ENCODE measurements around the gene DHRS1. TPM values are rescaled to one million over a fixed set of nuclear protein-coding genes. Genes with fewer than 3 reads are reported as not detected.

The DHRS1 gene
- total RNA-seq, result 31.0 TPM

DNA sequence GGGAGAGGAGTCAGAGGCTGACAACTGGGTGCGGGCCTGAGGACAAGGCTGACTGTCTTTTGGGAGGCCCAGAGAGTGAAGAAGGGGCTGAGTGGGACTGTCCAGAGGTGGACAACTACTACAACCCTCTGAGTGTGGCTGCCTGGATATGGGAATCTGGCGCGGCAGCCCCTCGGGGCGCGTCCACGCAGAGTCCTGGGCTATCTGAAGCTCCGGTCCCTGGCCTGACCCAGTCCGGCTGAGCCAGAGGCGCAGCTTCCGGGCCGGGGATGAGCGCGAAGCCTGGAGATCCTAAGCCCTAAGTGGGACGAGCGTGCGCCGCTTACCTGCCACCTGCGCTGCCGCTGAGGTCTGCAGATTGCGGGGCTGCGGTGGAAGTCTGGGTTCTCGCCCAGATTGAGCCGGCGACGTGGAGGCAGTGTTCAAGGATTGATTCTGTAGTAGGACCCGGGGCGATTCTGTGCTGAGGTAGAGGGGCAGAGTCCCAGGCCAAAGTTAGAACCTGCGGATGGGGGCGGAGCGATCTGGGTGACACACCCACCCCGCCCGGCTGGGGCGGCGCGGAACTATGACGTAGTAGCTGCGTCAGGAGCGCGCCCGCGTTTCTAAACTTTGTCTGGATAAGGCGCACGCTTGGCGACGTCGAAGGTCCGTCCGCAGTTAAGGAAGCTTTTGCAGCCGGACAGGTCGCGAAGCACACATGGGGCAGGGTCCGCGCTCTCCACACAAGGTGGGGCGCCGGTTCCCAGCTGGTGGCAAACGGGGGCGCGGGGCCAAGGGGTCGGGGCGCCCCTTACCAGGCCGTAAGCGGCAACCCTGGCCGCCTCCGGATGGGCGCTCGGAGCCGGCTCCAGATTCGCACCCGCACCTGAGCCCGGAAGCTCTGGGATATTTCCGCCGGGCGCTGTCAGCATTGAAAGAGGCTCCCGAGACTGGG lies at the start of gene DHRS1, which contains the start of gene NOP9:
Gene DHRS1 (minus strand): TSS at position 526 of the 937 bp plus-strand sequence. CDS start 674 bp downstream, outside the sequence.
Gene NOP9 (plus strand): TSS at position 596 of the 937 bp plus-strand sequence. CDS start 105 bp downstream, at position 701.
- DNase-seq (ENCODE audit: low read depth in 2 of 3, low spot score in 2 of 3), result peak; percentile 89 to 91 (median 90)

GRCh38 chr14:24348186-24348585 lies 48.6 kb upstream of the DHRS1 start:
- DNase-seq (ENCODE audit: low read depth in 2 of 3, low spot score in 2 of 3), result no peak

- no peak for DNase-seq (ENCODE audit: low read depth in 2 of 3, low spot score in 2 of 3)
Measured at GRCh38 chr14:24347134-24347533, 47.6 kb upstream of the DHRS1 start.

DNA sequence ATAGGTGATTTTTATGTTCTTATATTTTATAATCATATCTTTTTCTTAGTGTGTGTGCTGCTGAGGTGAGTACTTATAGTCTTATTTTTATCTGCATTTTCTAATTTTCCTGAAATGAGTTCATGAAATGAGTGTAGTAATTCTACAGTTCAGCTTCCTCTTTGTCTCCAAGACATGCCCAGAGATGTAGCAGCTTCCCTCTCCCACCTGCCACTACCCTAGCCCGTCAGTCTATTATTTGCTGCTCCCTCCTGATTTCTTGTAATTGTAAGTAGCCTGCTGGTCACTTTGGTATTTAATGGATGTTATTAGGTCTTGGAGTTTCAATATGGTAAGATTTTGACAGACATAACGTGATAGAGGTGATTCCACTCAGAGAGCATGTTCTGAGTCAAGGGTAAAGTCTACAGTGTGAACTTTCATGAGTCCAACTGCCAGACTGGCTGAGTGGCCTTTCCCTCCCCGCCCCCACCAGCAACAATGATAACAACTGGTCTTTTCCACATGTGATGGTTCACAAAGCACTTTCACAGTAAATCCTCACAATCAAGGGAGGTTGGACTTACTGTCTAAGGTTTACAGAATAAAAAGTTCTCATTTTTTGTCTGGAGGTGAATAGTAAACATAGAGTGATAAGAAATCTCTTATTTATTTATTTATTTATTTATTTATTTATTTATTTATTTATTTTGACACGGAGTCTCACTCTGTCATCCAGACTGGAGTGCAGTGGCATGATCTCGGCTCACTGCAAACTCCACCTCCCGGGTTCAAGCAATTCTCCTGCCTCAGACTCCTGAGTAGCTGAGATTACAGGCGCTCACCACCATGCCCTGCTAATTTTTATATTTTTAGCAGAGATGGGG lies 44.4 kb upstream of the DHRS1 start:
- no peak for DNase-seq (ENCODE audit: low read depth in 2 of 3, low spot score in 2 of 3)

- no peak for DNase-seq (ENCODE audit: low read depth in 2 of 3, low spot score in 2 of 3)
Measured at GRCh38 chr14:24342889-24343288, 43.3 kb upstream of the DHRS1 start.

GRCh38 chr14:24340606-24341005 lies 41.0 kb upstream of the DHRS1 start:
- no peak for DNase-seq (ENCODE audit: low read depth in 2 of 3, low spot score in 2 of 3)

GRCh38 chr14:24339284-24340151 lies 39.9 kb upstream of the DHRS1 start, which contains the start of gene RIPK3:
TSS of gene RIPK3 (minus strand) at chr14:24339991. CDS start at chr14:24339826, 165 bp downstream.
- peak; percentile 30 to 65 (median 48) for DNase-seq (ENCODE audit: low read depth in 2 of 3, low spot score in 2 of 3)

GRCh38 chr14:24338843-24339242 lies 39.3 kb upstream of the DHRS1 start:
- no peak for DNase-seq (ENCODE audit: low read depth in 2 of 3, low spot score in 2 of 3)

DNA sequence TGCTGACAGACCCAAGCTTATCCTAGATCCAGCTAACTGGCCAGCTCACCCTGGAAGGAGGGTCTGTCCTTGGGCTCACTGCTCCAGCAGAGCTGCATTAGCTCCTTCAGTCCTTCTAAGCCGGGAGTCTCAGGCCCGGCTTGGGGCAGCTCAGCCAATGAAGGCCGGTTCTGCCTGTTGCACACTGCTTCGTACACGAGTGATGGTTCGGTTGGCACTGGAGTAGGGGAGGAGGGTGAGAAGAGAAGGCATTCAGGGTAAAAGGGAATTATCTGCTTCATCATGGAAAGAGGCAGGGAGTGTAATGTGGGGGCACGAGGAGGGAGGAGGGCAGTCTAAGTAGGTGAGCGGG lies 38.2 kb upstream of the DHRS1 start:
- no peak for DNase-seq (ENCODE audit: low read depth in 2 of 3, low spot score in 2 of 3)

DNA sequence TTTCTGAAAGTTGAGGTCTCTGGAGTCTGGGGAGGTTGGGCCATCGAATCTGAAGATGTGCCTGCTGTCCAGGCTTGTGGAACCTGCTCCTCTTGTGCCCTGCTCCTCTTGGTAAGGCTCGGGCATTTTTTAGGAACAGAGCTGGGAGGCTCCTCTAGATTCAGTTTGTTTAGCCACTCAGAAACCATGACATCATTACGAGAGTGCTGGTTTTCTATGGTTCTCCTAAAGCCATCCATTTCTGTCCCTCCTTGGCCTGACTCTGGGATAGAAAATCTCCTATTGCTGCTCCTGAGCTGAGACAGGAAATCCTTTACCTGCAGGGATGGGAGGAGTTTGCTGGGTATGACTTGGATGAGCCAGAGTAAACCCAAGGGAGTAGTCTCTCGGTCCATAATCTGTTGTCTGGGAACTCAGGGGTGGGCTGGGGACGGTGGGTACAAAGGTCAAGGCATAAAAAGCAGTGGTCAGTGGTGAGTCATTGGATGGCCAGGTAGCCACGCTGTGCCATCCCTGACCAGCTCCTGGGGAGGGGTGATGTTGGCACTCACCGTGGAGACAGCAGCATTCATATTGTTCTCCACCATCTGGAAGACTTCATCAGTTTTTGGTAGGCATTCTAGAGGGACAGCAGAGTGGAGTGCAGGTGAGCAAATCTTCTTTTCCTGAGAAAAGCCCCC lies 37.7 kb upstream of the DHRS1 start:
- DNase-seq (ENCODE audit: low read depth in 2 of 3, low spot score in 2 of 3), result no peak

DNA sequence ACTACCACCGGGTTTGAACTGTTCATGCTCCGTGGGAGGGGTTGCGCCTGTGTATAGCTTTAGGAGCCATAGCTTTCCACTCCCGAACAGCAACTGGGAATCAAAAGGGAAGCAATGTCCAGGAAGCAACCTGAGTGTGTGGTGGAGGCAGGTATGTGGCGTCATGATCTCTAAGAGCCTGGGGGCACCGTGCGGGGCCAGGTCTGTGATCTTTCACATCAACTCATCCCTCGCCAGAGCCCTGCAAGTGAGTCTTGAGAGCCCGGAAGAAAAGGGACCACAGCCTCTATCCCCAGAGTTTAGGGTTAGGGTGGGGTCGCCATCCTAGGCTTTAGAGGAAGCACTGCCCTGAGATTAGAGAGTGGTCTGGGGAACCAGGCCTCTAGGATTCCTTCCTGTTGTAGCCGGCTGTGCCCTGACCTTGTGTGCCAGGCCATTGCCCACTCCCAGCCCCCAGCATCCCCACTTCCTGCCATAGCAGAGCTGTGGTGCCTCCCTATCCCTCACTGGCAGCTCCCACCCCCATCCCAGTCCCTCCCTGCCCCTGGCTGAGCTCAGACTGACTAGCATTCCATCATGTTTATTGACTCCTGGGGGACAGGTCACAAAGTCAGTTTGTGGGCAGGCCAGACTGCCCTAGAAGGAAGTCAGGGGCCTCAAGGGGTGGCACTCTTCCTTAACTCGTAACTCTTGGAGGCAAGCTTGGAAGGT lies 36.0 kb upstream of the DHRS1 start:
- DNase-seq (ENCODE audit: low read depth in 2 of 3, low spot score in 2 of 3), result peak in 1 of 3 donors; percentile 45

- DNase-seq (ENCODE audit: low read depth in 2 of 3, low spot score in 2 of 3), result peak in 1 of 3 donors; percentile 15
Measured at GRCh38 chr14:24334431-24335291, 35.1 kb upstream of the DHRS1 start, which contains the start of gene ADCY4. TSS of gene ADCY4 (minus strand) at chr14:24335071. CDS start at chr14:24334652, 419 bp downstream.

DNA sequence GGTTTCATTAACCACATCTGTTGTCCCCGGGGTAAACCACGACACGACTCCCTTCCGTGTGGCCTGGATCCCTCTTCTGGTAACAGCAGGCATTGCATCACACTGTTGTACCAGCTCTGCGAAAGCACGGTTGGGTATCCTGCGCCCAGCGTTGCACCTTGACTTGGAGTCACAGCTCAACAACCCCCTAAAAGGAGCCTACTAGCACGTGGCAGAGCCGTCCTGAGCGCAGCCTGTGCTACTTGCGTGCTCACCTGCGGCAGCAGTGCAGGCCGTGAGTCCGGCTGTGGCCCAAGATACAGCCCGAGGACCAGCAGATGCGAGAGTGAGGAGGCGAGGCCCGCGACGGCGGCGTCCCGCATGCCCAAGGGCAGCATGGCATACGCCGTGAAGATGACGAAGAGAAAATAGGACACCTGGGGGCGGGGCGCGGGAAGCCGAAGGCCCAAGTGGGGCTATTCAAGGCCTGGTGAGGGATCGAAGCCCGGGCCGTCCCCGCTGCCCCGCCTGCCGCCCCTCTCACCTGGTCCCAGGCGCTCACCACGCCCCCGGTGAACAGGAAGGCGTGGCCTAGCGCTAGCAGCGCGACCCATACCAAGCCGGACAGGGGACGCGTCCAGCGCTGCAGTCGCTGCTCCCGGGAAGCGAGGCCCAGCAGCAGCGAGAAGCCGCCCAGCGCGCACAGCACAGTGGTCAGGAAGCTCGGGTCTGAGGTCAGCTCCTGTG lies 32.9 kb upstream of the DHRS1 start:
- peak; percentile 73 to 93 (median 87) for DNase-seq (ENCODE audit: low read depth in 2 of 3, low spot score in 2 of 3)

GRCh38 chr14:24331731-24332267 lies 32.2 kb upstream of the DHRS1 start:
- DNase-seq (ENCODE audit: low read depth in 2 of 3, low spot score in 2 of 3), result no peak

DNA sequence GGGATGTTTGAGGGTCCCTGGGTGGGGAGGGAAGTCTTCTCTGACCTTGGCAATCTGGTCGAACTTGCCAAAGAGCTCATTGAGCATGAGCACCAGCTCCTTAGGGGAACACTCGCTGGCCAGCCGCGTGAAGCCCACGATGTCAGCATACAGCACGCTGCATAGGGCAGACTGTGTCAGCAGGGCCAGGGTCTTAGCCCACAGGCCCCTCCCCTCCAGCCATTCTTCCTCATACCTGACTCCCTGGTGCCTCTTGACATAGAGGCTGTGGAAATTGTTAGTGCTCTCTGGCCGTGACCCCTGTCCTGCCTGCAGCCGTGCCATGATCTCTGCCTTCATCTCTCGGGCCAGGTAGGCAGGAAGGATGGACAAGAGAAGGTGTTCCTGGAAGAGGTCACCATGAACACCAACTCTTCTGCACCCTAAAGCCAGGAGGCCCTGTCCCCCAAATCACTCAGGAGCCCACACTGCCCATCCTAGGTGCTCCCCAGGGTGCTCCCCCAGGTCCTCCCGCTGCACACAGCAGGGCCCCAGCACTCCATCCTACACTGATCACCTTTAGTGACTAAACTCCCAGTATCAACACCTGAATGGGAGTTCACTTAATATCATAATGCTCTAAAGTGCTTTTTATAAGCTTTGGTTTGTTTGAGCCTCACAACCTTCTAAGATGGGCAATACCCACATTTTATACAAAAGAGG lies 31.5 kb upstream of the DHRS1 start:
- DNase-seq (ENCODE audit: low read depth in 2 of 3, low spot score in 2 of 3), result no peak

DNA sequence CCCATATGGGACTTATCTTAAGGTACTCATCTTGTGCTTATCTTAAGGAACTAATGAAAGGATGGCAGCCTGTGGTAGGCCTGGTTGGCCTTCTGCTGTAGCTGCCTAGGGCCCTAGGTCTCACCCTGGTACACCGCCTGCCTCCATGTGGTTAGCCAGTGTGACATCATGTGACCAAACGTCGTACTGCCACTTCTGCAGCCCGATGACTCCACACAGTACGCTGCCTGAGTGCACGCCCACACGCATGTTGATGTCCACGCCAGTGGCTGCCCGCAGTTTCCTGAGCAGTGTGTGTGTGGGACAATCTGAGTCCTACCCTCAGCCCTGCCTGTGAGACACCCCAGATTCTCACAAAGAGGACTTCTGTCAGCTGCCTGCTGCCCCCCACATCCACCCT lies 30.2 kb upstream of the DHRS1 start:
- peak in 1 of 3 donors; percentile 71 for DNase-seq (ENCODE audit: low read depth in 2 of 3, low spot score in 2 of 3)
